Bronchial epithelial cell (primary cell): ENCODE data around the gene UCHL3. TPM values are rescaled to one million over a fixed set of nuclear protein-coding genes. Genes with fewer than 3 reads are reported as not detected.

Source experiments
- DNase-seq: peaks from one replicate; pipeline ENCODE4 v3.0.0-alpha.2; 2010; ENCODE audit warnings: low read depth
- FAIRE-seq: peaks from 2 replicates; lab custom pipeline; 2011; peaks lifted over from hg19 to GRCh38; lab: Jason Lieb, UNC
- H3K27me3 ChIP-seq: 2 replicates; pipeline ENCODE4 v1.5.1; 2011; ENCODE audit warnings: low read length; ENCODE audit not compliant: control insufficient read depth, insufficient read depth
- H3K36me3 ChIP-seq: 2 replicates; pipeline ENCODE4 v1.5.1; 2011; ENCODE audit warnings: low read length; ENCODE audit not compliant: control insufficient read depth, insufficient read depth
- H3K4me3 ChIP-seq: 2 replicates; pipeline ENCODE4 v1.5.1; 2011; ENCODE audit warnings: mild to moderate bottlenecking, low read depth, low read length, control low read depth
- total RNA-seq: library from RNA; depleted of rRNA; stranded (reverse); fragments of >200 nt; gene quantifications from 2 replicates; pipeline ENCODE4 v1.2.1, GENCODE V29; 2014
- TF ChIP-seq, protein P1 (sequence below): IDR thresholded peaks from 2 replicates; pipeline ENCODE4 v1.5.1; 2011; ENCODE audit warnings: mild to moderate bottlenecking, moderate library complexity, low read length, control low read depth, inconsistent platforms; ENCODE audit not compliant: insufficient read depth, severe bottlenecking

UCHL3 gene
- total RNA-seq, 1 donor from 2014 or later: 74.5 TPM

DNA sequence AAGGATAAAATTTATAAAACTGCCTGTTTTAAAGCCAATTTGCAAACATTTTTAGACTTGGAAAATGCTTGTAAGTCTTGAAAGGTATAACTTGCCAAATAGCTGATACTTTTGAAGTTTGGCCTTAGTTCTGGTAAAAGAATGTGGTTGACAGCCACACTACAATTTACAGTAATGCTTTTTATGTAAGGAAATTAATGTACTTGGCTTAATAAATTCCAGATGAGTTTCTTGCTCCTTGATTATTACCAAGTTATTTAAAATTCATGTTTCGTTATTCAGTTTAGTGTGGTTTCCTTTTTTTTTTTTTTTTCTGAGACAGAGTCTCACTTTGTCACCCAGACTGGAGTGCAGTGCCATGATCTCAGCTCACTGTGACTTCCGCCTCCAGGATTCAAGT, 101.4 kb downstream of the UCHL3 start:
- TF ChIP-seq, protein P1, sequence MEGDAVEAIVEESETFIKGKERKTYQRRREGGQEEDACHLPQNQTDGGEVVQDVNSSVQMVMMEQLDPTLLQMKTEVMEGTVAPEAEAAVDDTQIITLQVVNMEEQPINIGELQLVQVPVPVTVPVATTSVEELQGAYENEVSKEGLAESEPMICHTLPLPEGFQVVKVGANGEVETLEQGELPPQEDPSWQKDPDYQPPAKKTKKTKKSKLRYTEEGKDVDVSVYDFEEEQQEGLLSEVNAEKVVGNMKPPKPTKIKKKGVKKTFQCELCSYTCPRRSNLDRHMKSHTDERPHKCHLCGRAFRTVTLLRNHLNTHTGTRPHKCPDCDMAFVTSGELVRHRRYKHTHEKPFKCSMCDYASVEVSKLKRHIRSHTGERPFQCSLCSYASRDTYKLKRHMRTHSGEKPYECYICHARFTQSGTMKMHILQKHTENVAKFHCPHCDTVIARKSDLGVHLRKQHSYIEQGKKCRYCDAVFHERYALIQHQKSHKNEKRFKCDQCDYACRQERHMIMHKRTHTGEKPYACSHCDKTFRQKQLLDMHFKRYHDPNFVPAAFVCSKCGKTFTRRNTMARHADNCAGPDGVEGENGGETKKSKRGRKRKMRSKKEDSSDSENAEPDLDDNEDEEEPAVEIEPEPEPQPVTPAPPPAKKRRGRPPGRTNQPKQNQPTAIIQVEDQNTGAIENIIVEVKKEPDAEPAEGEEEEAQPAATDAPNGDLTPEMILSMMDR: no peak
- FAIRE-seq: no peak
- no peaks in the 10 kb centered on the region for H3K27me3 ChIP-seq
- H3K4me3 ChIP-seq: no peak overlapping the region
- no peak for DNase-seq
- H3K36me3 ChIP-seq: no peaks in the 10 kb centered on the region

DNA sequence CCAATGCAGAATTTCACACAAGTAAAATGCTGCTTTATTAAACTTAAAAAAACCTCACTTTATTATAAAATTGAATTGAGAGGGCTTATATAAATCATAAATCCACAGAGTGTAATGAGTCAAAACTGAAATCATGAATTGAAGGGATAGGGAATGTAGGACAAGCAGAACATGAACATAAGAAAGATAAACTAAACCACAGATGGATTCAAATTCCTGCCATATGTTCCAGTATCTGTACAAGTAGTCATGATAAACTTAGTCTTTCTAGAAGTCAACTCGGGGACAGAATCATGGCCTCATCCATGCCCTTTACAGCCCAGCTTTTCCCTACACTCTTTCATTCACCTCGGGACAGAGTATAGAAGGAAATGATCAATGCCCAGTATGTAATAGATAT, 103.1 kb downstream of the UCHL3 start:
- TF ChIP-seq, protein P1: no peak

More for the DNA sequence above, 103.1 kb downstream of the UCHL3 start:
- Histone ChIP-seq H3K27me3 (no peaks in the 10 kb centered on the region), H3K4me3 (no peak overlapping the region), H3K36me3 (no peaks in the 10 kb centered on the region)
- DNase-seq: no peak
- no peak for FAIRE-seq

Other genes starting within 250 kb of the UCHL3 start
- gene TBC1D4, start 67.6 kb upstream of the UCHL3 start, total RNA-seq: 10.3 and 12.4 TPM in 2 replicates
- gene COMMD6, start 11.9 kb upstream of the UCHL3 start, total RNA-seq: 35.8 and 46.9 TPM in 2 replicates
- 150 and 319 TPM in 2 replicates for gene LMO7, start 86.5 kb downstream of the UCHL3 start, total RNA-seq